Measurements from ENCODE around the gene HYCC2.
A peak's percentile ranks its signal among the peaks of the same experiment; 100 is the strongest.
"Not testable (repeated sequence)": the region's sequence is repeated elsewhere in the genome, so short reads cannot be mapped to it uniquely, and the experiment has no call there.

Gene HYCC2

GRCh38 chr2:201071479-201072200 is at the start of gene HYCC2, which contains the start of gene NDUFB3:
HYCC2 (minus strand) TSS chr2:201071671; CDS start chr2:201024009, 47,662 bp downstream.
NDUFB3 (plus strand) TSS chr2:201072001; CDS start chr2:201078883, 6,882 bp downstream.
- DNase-seq (ENCODE audit: low read depth in 2 of 2) = peak; percentile 77 to 88

GRCh38 chr2:201118961-201119854 is 47.7 kb upstream of the HYCC2 start:
- no peak for DNase-seq (ENCODE audit: low read depth in 2 of 2)

- peak; percentile 71 to 80 for DNase-seq (ENCODE audit: low read depth in 2 of 2)
These were observed 46.9 kb upstream of the HYCC2 start for GRCh38 chr2:201118121-201118960.

- DNase-seq (ENCODE audit: low read depth in 2 of 2) = not testable (repeated sequence)
These were observed 46.2 kb upstream of the HYCC2 start for GRCh38 chr2:201117735-201118094.

- DNase-seq (ENCODE audit: low read depth in 2 of 2) = no peak
These were observed 45.7 kb upstream of the HYCC2 start for GRCh38 chr2:201116959-201117734.

GRCh38 chr2:201116115-201116958 is 44.9 kb upstream of the HYCC2 start, which contains the start of gene CFLAR:
CFLAR (plus strand) TSS chr2:201116164; CDS start chr2:201129866, 13,702 bp downstream.
- peak; percentile 64 to 75 for DNase-seq (ENCODE audit: low read depth in 2 of 2)

GRCh38 chr2:201114846-201115245 is 43.4 kb upstream of the HYCC2 start:
- DNase-seq (ENCODE audit: low read depth in 2 of 2) = no peak

- DNase-seq (ENCODE audit: low read depth in 2 of 2) = no peak
These were observed 42.9 kb upstream of the HYCC2 start for GRCh38 chr2:201114350-201114749.

GRCh38 chr2:201111096-201111495 is 39.6 kb upstream of the HYCC2 start:
- DNase-seq (ENCODE audit: low read depth in 2 of 2) = no peak

GRCh38 chr2:201110615-201111014 is 39.1 kb upstream of the HYCC2 start:
- DNase-seq (ENCODE audit: low read depth in 2 of 2) = no peak

- no peak for DNase-seq (ENCODE audit: low read depth in 2 of 2)
These were observed 37.7 kb upstream of the HYCC2 start for GRCh38 chr2:201109186-201109585.

- DNase-seq (ENCODE audit: low read depth in 2 of 2) = no peak
These were observed 36.9 kb upstream of the HYCC2 start for GRCh38 chr2:201108341-201108740.

GRCh38 chr2:201107624-201108023 is 36.2 kb upstream of the HYCC2 start:
- DNase-seq (ENCODE audit: low read depth in 2 of 2) = no peak

GRCh38 chr2:201105759-201106158 is 34.3 kb upstream of the HYCC2 start:
- no peak for DNase-seq (ENCODE audit: low read depth in 2 of 2)

GRCh38 chr2:201100497-201100896 is 29.0 kb upstream of the HYCC2 start:
- DNase-seq (ENCODE audit: low read depth in 2 of 2) = no peak

GRCh38 chr2:201093573-201093972 is 22.1 kb upstream of the HYCC2 start:
- DNase-seq (ENCODE audit: low read depth in 2 of 2) = no peak

GRCh38 chr2:201090574-201090973 is 19.1 kb upstream of the HYCC2 start:
- no peak for DNase-seq (ENCODE audit: low read depth in 2 of 2)

GRCh38 chr2:201084863-201085262 is 13.4 kb upstream of the HYCC2 start:
- no peak for DNase-seq (ENCODE audit: low read depth in 2 of 2)

- DNase-seq (ENCODE audit: low read depth in 2 of 2) = no peak
These were observed 3.5 kb upstream of the HYCC2 start for GRCh38 chr2:201074996-201075395.

- DNase-seq (ENCODE audit: low read depth in 2 of 2) = no peak
These were observed 1.6 kb upstream of the HYCC2 start for GRCh38 chr2:201073071-201073470.

Measured in stimulated activated CD8-positive, alpha-beta memory T cell treated with anti-CD3 and anti-CD28 coated beads, Interleukin-15, amount 100 ng/mL, for 4 hours (primary cell).